ENCODE data around the gene CHGA.

DNA sequence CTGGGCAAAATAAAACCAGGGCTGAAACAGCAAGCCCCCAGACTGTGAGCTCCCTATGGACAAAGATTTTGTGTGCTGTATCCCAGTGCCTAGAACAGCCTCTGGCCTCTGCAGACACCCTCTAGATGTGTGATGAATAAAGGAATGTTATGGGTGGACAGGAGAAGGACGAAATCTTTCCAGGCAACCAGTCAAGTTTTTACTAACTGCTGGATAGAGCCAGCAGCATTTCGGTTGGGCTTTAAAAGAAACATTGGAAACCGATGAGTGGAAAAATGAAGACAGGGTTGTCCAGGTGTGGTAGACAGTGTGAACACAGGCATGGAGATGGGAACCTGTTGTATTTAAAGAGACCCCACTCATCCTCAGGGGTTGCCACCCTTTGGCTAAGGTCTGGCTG, 4.0 kb downstream of the CHGA start:
- TF ChIP-seq, protein P1, sequence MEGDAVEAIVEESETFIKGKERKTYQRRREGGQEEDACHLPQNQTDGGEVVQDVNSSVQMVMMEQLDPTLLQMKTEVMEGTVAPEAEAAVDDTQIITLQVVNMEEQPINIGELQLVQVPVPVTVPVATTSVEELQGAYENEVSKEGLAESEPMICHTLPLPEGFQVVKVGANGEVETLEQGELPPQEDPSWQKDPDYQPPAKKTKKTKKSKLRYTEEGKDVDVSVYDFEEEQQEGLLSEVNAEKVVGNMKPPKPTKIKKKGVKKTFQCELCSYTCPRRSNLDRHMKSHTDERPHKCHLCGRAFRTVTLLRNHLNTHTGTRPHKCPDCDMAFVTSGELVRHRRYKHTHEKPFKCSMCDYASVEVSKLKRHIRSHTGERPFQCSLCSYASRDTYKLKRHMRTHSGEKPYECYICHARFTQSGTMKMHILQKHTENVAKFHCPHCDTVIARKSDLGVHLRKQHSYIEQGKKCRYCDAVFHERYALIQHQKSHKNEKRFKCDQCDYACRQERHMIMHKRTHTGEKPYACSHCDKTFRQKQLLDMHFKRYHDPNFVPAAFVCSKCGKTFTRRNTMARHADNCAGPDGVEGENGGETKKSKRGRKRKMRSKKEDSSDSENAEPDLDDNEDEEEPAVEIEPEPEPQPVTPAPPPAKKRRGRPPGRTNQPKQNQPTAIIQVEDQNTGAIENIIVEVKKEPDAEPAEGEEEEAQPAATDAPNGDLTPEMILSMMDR (IDR thresholded peaks at IDR 0.05 in 8 of 11, conservative IDR thresholded peaks at IDR 0.05 in 3 of 11) = no peak
- TF ChIP-seq POLR2AphosphoS5 (IDR thresholded peaks at IDR 0.05) = no peak
